NCI-H2107 treated with DMSO at 0.1 percent for 48 hours (cell line): ENCODE measurements around the gene COQ10A.
A peak's percentile ranks its signal among the peaks of the same experiment; 100 is the strongest.
"Not testable (repeated sequence)": the region's sequence is repeated elsewhere in the genome, so short reads cannot be mapped to it uniquely, and the experiment has no call there.

Source experiments
- DNase-seq: peaks from one replicate; lab custom pipeline; 2025; ENCODE audit not compliant: unreplicated experiment; lab: John Stamatoyannopoulos, UW

COQ10A gene

DNA sequence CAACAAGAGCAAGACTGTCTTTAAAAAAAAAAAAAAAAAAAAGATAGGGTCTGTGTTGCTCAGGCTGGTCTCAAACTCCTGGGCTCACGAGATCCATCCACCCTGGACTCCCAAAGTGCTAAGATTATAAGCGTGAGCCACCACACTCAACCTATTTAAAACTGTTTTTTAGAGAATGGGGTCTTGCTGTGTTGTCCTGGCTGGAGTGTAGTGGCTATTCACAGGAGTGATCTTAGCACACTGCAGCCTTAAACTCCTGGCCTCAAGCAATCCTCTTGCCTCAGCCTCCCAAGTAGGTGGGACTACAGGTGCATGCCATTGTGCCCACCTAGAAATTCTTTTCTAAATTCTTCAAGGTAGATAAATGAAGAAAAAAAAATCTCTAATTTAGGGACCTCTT, 7.6 kb downstream of the COQ10A start:
- DNase-seq, result no peak

DNA sequence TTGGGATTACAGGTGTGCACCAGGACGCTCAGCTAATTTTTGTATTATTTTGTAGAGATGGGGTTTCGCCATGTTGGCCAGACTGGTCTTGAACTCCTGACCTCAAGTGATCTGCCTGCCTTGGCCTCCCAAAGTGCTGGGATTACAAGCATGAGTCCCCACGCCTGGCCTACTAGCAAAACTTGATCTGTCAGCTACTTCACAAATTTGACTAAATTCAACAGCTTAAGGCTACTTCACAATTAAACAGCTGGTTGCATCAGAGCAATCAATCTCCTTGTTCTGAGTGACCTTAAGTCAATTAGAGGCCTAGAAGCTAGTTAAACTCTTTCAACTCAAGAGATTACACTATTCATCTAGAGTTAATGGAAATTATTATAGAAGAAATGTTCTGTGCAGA, 12.2 kb downstream of the COQ10A start:
- no peak for DNase-seq

DNA sequence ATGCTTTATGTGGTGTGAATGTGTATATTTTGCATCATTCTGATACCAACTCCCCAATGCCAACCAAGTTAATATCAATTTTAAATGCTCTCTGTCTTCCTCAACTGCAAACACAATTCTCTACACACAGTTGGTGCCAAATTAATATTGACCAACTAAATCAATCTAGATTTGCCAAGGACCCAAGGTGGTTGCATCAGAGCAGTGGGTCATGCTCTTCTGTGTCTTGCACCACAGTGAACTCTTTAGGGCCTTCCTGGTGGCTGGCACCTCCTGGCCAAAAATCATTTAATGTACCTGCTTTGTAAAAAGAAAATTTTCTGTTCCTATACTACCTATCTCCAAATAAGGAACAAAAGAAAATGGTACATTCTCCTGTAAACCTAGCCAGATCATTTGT, 14.1 kb downstream of the COQ10A start:
- no peak for DNase-seq

DNA sequence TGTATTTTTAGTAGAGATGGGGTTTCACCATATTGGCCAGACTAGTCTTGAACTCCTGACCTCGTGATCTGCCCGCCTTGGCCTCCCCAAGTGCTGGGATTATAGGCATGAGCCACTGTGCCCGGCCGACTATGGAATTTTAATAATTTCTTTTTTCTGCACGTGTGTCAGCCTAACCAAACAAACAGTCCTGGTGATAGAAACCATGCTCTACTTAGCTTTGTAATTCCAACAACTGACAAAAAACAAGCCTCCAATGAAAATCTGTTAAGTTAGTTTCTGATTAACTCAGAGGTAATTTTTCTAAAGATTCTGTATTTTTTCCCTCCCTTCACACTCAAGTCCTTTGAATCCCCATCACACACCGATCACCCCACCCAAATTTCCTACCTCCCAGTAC, 15.3 kb downstream of the COQ10A start:
- DNase-seq, result no peak

DNA sequence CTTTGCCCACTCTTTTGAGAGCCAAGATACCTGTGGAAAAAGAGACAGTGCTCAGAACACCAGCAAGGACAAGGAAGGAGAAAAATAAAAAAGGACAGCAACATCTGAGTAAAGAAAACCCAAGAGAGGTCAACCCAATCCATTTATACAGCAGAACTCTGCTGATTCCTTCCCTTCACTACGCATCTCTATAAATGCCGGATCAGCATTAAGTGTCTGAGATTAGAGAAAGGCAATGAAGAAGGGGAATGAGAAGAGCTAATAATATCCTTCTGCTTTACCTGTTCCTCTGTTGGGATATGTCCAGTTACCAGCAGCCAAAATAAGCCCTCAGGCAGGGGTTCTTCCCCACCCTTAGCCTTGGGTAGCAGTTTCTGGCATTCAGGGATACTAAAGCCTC, 15.8 kb downstream of the COQ10A start:
- no peak for DNase-seq

DNA sequence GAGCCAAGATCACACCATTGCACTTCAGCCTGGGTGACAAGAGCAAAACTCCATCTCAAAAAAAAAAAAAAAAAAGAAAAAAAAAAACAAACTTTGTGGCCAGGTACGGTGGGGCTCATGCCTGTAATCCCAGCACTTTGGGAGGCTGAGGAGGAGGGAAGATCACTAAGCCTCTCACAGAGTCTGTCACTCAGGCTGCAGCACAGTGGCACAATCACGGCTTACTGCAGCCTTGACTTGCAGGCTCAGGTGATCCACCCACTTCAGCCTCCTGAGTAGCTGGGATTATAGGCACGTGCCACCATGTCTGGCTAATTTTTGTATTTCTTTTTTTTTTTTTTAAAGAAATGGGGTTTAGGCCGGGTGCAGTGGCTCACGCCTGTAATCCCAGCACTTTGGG, 17.5 kb downstream of the COQ10A start:
- DNase-seq, result not testable (repeated sequence)

DNA sequence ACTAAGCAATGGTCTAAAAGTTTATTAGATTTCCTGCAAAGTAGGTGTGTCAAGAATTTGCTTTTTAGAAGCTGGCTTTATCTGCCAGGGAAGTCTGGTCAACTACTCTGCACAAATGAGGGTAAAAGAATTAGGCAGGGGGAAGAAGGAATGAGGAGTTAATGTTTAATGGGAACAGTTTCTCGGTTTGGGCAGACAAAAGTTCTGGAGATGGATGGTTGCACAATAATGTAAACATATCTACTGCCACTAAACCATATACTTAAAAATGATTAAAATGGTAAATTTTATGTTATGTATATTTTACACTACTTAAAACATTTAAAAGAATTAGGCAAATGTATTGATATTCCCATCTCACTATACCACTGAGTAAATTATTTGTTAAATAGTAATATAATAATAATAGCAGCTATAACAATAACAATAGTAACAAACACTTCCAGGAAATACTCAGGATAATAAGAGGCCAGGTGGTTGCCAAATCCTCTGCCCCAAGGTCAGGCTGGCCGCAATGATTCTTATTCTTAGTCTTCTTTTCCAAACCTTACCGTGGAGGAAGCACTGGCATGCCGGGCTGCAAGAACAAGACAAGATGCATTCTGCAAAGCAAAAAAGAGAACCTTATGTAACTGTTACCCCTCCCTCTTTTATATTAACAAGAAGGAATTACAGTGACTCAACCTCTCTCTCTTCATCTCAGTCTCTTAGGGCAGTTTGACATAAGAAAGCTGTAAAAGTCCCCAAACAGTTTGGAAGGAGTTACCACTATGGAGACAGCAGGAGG, 19.5 kb downstream of the COQ10A start:
- no peak for DNase-seq

DNA sequence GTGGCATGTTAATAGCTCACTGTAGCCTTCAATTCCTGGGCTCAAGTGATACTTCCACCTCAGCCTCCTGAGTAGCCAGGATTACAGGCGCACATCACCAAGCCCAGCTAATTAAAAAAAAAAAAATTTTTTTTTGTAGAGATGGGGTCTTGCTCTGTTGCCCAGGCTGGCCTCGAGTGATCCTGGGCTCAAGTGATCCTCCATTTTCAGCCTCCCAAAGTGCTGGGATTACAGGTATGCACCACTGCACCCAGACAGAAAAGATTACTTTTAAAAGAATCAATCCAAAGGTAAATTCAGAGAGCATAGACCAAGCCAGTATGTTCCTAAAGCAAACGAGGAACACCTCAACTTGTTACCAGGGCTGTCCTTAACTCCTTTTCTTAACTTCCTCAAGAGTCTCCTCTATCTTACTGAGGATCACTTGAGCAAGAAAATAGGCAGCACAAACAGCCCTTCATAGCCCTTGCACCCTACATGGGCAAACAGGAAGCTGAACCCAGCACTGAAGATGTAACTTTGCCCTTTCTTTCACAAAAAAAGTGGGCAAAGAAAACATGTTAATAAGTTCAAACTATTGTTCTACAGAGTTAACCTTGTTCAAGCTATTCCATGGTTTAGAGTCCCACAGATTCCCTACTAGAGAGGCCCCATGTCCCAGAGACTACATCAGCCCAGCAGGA, 22.1 kb downstream of the COQ10A start:
- DNase-seq, result no peak

DNA sequence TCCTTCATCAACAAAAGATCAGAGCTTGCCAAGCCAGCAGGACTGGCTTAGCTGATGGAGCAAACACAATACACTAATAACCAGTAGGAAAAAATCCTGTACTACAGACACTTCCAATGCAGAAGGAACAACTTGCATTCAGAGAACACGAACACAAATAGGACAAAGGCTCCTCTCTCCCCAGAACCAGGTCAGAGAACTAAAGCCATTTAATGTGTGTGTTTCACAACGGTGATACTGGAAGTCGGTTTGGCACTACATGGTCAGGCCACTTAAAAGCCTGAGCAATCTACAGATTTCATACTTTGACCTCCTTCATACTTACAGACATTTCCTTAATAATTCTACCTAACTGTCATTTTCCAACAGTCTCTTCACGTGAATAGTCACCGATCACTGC, 27.1 kb downstream of the COQ10A start:
- DNase-seq, result no peak

DNA sequence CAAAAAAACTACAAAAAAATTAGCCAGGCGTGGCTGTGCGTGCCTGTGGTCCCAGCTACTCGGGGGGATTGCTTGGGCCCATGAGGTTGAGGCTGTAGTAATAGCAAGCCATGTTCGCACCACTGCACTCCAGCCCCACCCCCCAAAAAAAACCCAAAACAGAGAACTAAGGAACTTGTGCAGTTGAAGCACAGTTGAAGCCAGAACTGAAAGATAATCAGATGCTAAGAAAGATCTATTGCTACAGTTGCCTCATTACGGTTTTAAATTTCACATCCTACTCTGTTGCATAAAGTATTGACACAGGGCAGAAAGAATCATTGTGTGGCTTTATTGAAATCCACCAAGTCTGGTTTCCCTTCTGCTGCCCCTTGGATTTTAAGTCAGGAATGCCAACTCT, 29.6 kb downstream of the COQ10A start:
- DNase-seq, result peak; percentile 55

DNA sequence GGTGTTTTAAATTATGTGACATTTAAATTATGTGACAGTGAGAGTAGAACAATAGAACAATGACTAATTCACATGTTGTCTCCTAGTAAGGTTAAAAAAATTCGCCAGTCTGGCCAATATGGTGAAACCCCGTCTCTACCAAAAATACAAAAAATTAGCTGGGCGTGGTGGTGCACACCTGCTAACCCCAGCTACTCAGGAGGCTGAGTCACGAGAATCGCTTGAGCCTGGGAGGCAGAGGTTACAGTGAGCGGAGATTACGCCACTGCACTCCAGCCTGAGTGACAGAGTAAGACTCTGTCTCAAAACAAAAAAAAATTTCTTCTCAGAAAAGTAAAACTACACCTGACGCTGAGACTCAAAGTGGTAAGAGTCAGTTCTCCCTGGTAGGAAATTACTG, 30.7 kb downstream of the COQ10A start:
- no peak for DNase-seq

DNA sequence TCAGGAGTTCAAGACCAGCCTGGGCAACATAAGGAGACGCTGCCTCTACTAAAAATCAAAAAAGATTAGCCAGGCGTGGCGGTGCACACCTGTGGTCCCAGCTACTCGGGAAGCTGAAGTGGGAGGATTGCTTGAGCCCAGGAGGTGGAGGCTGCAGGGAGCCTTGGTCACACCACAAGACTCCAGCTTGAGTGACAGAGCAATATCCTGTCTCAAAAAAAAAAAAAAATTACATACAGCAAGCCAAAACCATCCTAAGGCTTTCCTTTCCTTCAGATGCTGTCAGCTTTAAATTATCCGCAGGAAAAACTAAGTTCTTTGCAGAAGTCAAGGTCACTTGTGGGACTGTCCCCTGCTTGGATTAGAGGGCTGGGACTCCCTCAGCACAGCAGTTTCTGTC, 32.1 kb downstream of the COQ10A start:
- DNase-seq, result no peak

DNA sequence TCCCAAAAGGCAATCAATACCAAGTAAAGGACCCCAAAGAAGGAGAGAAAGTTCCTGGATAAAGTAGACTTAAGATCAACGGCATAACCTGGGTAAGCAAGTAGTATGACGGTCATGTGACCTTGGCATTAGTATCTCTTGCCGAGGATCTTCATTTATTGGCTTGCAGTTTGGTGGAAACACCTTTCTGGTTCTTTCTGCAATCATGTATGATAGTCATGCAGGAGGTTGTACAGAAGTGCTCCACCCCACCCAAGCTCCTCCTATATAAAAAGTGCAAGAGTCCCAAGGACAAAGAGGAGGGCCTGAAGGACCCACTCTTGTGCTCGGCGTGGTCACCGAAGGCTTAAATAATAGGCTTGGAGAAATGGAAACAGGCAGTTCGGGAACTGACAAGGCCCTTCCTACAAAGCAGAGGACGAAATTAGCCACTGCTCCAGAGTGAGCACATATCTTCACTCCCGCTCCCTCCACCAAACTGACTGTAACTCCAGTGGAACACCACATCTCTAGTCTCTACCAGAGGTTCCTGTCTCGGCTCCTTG, 32.6 kb downstream of the COQ10A start:
- no peak for DNase-seq

DNA sequence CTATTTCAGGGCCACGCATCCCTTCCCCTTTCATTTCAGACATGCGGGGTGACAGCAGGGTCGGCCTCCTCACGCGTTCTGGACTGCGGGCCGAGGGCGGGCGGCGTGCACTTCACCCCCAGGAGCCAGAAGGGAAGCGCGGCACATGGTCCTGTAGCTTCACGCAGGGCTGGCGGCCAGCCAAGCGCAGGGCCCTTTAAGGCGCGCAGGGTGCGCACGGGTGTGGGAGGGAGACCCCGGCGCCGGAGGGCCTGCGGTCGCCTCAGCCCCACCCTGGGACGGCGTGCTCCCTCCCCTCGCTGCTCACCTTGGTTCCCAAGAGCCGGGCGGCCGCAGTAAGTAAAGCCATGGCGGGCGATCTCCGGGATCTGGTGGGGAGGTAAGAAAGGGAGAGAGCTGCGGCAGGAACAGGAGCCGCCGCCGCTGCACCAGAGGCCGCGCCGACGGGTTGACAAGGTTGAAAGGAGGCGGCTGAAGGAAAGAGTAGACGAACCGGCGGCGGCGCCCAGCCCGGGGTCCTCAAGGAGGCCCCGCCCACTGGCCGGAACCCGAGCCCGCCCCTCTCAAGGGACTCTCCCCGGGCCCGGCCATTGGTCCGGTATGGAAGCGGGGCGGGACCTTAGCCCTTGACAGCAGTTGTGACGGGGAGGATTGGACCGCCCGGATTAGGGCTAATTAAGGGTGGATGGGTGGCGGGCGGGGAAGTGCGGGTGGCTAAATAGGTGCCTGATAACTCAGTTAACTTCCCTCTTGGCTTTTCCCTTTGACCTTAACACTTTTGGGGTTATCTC, 33.3 kb downstream of the COQ10A start, which contains the start of gene CS:
Gene CS, minus strand, starts transcription at position 478 of the 791 bp plus-strand sequence. Its CDS starts 129 bp downstream, at position 349.
- DNase-seq, result peak; percentile 89

DNA sequence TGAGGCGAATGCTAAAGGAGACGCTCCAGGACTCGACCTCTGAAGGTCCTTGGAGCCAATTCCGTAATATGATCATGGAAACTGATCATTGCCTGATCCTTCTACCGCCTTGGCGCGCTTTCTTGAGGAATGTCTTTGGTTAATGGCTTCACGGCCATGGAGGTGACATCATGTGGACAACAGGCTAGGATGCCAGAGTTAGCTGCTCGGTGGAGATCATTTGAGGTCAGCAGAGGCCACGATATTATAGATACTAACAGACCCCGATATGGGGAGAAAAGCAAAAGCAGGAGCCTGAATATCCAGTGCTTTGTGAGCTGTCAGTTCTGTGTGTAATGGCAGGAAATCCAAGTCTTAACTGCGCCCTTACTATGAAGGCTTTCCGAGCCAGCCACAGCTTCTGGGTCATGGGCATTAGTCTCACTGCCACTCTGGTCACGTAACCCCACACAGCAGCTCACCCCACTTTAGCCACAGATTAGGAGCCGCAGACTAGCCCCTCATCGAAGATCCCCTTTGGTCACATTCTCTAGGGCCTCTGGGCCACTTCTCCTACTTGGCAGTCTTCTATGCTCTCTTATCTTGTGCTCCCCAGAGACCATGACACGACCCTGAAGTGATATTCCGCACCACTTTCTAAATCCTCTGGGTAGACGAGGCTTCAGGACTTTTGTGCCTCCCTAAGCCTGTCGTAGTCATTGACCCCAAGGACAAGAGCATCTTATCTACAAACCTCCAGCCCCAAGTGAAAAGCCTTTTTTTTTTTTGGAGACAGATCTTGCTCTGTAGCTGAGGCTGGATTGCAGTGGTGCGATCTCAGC, 34.1 kb downstream of the COQ10A start:
- no peak for DNase-seq

DNA sequence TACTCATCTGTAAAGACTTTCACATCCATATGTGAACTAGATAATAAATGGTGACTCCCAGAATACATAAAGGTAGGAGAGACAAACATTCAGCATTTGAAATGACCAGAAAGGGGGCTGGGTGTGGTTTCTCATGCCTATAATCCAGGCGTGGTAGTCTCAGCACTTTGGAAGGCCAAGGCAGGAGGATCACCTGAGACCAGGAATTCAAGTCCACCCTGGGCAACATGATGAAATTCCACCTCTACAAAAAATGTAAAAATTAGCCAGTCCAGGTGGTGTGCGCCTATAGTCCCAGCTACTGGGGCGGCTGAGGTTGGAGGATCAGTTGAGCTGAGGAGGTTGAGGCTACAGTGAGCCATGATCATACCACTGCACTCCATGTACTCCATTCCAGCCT, 37.5 kb downstream of the COQ10A start:
- DNase-seq, result no peak

DNA sequence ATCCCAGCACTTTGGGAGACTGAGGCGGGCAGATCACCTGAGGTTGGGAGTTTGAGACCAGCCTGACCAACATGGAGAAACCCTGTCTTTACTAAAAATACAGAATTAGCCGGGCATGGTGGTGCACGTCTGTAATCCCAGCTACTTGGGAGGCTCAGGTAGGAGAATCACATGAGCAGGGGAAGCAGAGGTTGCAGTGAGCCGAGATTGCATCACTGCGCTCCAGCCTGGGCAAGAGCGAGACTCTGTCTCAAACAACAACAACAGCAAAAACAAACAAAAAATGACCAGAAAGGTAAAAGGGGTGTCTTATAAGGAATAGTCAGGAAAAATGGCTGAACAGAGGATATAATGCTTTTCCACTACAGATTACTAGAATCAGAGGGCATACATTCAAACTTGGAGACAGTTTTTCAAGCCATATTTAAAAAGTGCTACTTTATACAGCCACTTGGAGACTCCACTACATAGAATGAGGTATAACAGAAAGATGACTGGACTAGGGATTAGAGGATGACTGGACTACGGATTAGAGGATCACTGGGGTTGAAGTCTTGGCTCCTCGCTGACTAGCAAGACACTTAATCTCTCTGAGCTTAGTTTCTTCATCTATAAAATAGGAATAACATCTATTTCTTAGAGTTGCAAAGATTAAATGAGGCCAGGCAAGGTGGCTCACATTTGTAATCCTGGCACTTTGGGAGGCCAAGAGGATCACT, 38.3 kb downstream of the COQ10A start:
- DNase-seq, result no peak

DNA sequence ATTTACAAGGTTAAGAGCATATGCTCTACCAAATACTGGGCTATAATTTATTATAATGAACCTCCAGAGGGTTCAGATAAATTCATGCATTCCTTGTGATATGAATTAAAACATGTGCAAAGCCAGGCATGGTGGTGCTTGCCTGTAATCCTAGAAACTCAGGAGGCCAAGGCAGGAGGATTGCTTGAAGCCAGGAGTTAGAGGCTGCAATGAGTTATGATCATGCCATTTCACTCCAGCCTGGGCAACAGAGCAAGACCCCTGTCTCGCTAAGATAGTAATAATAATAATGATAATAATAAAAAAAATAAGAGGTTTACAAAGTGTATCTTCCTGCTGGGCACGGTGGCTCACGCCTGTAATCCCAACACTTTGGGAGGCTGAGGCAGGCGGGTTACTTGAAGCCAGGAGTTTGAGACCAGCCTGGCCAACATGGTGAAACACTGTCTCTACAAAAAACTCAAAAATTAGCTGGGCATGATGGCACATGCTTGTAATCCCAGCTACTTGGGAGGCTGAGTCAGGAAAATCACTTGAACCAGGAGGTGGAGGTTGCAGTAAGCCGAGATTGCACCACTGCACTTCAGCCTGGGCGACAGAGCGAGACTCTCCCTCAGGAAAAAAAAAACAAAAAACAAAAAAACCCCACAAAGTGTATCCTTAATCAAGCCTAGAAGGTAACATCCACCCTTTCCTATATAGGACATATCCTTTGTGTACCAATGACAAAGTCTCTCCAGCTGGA, 40.7 kb downstream of the COQ10A start:
- DNase-seq, result no peak

DNA sequence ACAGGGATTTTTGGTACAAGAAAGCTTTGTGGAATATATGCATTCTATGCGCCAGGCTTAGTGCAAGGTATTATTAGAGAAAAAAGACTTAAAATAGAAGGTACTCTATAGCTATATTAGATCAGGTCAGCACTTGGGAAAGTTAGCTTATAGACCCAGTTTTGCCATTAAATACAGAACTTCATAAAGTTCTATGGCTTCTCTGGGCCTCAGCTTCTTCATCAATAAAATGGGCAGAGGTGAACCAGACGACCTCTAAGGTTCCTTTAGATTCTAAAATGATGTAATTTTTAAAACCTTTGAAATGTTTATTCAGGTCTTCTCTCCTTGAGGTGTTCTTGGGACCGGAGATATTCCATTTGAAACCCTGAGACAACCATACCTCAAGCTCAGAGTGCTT, 42.0 kb downstream of the COQ10A start:
- DNase-seq, result no peak
